Measurements from ENCODE around the gene PSMA1.

Gene PSMA1

GRCh38 chr11:14529951-14530350, 9.8 kb upstream of the PSMA1 start:
- Histone ChIP-seq H3F3A (ENCODE audit: control insufficient read depth, insufficient read depth) (no peaks in the 10 kb centered on the region), H4K20me1 (ENCODE audit: control insufficient read depth, insufficient read depth, low read depth, low read length) (no peaks in the 10 kb centered on the region), H3K27me3 (ENCODE audit: control insufficient read depth, low read length) (no peaks in the 10 kb centered on the region), H3K27ac (ENCODE audit: low read depth, low read length) (no peak overlapping the region), H3K36me3 (ENCODE audit: control insufficient read depth, low read length) (no peaks in the 10 kb centered on the region), H3K4me3 (ENCODE audit: low read length) (no peak overlapping the region), H3K4me1 (ENCODE audit: control insufficient read depth, low read length) (no peaks in the 10 kb centered on the region), H3K79me2 (ENCODE audit: control insufficient read depth, low read length) (no peaks in the 10 kb centered on the region), H3K4me2 (ENCODE audit: low read length) (no peak overlapping the region), H3K9me3 (ENCODE audit: control insufficient read depth, insufficient read depth, low read length) (no peaks in the 10 kb centered on the region), H3K9me2 (replicated peaks; ENCODE audit: control insufficient read depth, low read length) (no peaks in the 10 kb centered on the region)
- no peak for TF ChIP-seq EZH2phosphoT487 (IDR thresholded peaks at IDR 0.05; ENCODE audit: borderline replicate concordance, low read length)
- TF ChIP-seq CTCF (IDR thresholded peaks at IDR 0.05; ENCODE audit: low read depth, low read length, poor library complexity, severe bottlenecking) = no peak

GRCh38 chr11:14529321-14529720, 9.1 kb upstream of the PSMA1 start:
- Histone ChIP-seq H4K20me1 (ENCODE audit: control insufficient read depth, insufficient read depth, low read depth, low read length) (no peaks in the 10 kb centered on the region), H3K9me3 (ENCODE audit: control insufficient read depth, insufficient read depth, low read length) (no peaks in the 10 kb centered on the region), H3K4me3 (ENCODE audit: low read length) (no peak overlapping the region), H3F3A (ENCODE audit: control insufficient read depth, insufficient read depth) (no peaks in the 10 kb centered on the region), H3K27ac (ENCODE audit: low read depth, low read length) (no peak overlapping the region), H3K4me1 (ENCODE audit: control insufficient read depth, low read length) (no peaks in the 10 kb centered on the region), H3K79me2 (ENCODE audit: control insufficient read depth, low read length) (no peaks in the 10 kb centered on the region), H3K27me3 (ENCODE audit: control insufficient read depth, low read length) (no peaks in the 10 kb centered on the region), H3K4me2 (ENCODE audit: low read length) (no peak overlapping the region), H3K36me3 (ENCODE audit: control insufficient read depth, low read length) (no peaks in the 10 kb centered on the region), H3K9me2 (replicated peaks; ENCODE audit: control insufficient read depth, low read length) (no peaks in the 10 kb centered on the region)
- TF ChIP-seq EZH2phosphoT487 (IDR thresholded peaks at IDR 0.05; ENCODE audit: borderline replicate concordance, low read length) = no peak
- no peak for TF ChIP-seq CTCF (IDR thresholded peaks at IDR 0.05; ENCODE audit: low read depth, low read length, poor library complexity, severe bottlenecking)

GRCh38 chr11:14522801-14523200, 2.6 kb upstream of the PSMA1 start:
- Histone ChIP-seq H3K9me2 (replicated peaks; ENCODE audit: control insufficient read depth, low read length) (no peaks in the 10 kb centered on the region), H3K4me3 (ENCODE audit: low read length) (no peak overlapping the region), H3K4me2 (ENCODE audit: low read length) (no peak overlapping the region), H3F3A (ENCODE audit: control insufficient read depth, insufficient read depth) (peaks cover 9% of the 10 kb centered on the region; the same call in 1 of the 2 replicates), H3K27me3 (ENCODE audit: control insufficient read depth, low read length) (no peaks in the 10 kb centered on the region), H3K36me3 (ENCODE audit: control insufficient read depth, low read length) (peaks cover 22% of the 10 kb centered on the region), H4K20me1 (ENCODE audit: control insufficient read depth, insufficient read depth, low read depth, low read length) (peaks cover 6% of the 10 kb centered on the region; the same call in 1 of the 2 replicates), H3K4me1 (ENCODE audit: control insufficient read depth, low read length) (peaks cover 16% of the 10 kb centered on the region), H3K9me3 (ENCODE audit: control insufficient read depth, insufficient read depth, low read length) (no peaks in the 10 kb centered on the region), H3K79me2 (ENCODE audit: control insufficient read depth, low read length) (peaks cover 30% of the 10 kb centered on the region), H3K27ac (ENCODE audit: low read depth, low read length) (no peak overlapping the region)
- TF ChIP-seq EZH2phosphoT487 (IDR thresholded peaks at IDR 0.05; ENCODE audit: borderline replicate concordance, low read length) (no peak), CTCF (IDR thresholded peaks at IDR 0.05; ENCODE audit: low read depth, low read length, poor library complexity, severe bottlenecking) (no peak)
